Adrenal gland (tissue), 12 donors: ENCODE measurements around the gene DFFB. TPM values are rescaled to one million over a fixed set of nuclear protein-coding genes. Genes with fewer than 3 reads are reported as not detected.

Experiments
- DNase-seq, 7 donors: peaks; one replicate each; pipeline ENCODE4 v3.0.0-alpha.2; 2019 to 2020
- H3K27ac ChIP-seq, 5 donors: fragments of 200-600 bp; sonication (generic) in 4 of 5; 1 replicate in 3 of 5; 2 replicates in 2 of 5; pipeline versions ENCODE4 v1.5.1 to v1.8.0; 2016 to 2020; ENCODE audit warnings: mild to moderate bottlenecking in 1 of 5
- H3K27me3 ChIP-seq: fragments of 200-600 bp; 2 replicates; pipeline ENCODE4 v1.8.0; 2021
- H3K36me3 ChIP-seq, 2 donors: fragments of 200-600 bp; replicated peaks in 1 of 2; 1 replicate in 1 of 2; 2 replicates in 1 of 2; pipeline versions ENCODE4 v1.5.1 to v1.8.0; 2018 to 2022
- H3K4me1 ChIP-seq, 2 donors: fragments of 200-600 bp; replicated peaks in 1 of 2; 1 replicate in 1 of 2; 2 replicates in 1 of 2; pipeline versions ENCODE4 v1.5.1 to v1.8.0; 2018 to 2021
- H3K4me3 ChIP-seq, 4 donors: fragments of 200-600 bp; sonication (generic) in 3 of 4; one replicate each; pipeline ENCODE4 v1.5.1; 2016 to 2018
- H3K9me3 ChIP-seq, 3 donors: fragments of 200-600 bp; sonication (generic) in 1 of 3; replicated peaks in 1 of 3; 1 replicate in 2 of 3; 2 replicates in 1 of 3; pipeline versions ENCODE4 v1.5.1 to v1.8.0; 2016 to 2021
- CTCF ChIP-seq, 6 experiments: fragments of 450-650 bp in 4 of 6; fragments of 200-600 bp in 2 of 6; sonication (generic) in 1 of 6; IDR thresholded peaks; 1 replicate in 5 of 6; 2 replicates in 1 of 6; pipeline versions ENCODE4 v1.5.1 to v1.8.0; 2016 to 2021; ENCODE audit warnings: antibody characterized with exemption in 6 of 6, mild to moderate bottlenecking in 2 of 6, moderate library complexity in 1 of 6
- POLR2A ChIP-seq, 2 donors: fragments of 450-650 bp; IDR thresholded peaks; one replicate each; pipeline ENCODE4 v1.6.1; 2017; ENCODE audit warnings: antibody characterized with exemption in 2 of 2, mild to moderate bottlenecking in 2 of 2, moderate library complexity in 1 of 2
- WGBS, 4 donors: extraction: QIAGEN DNeasy Blood & Tissue Kit in 2 of 4; methylation state at CpG; one replicate each; pipeline versions ENCODE4 v1.1.5 to v1.1.7; 2013 to 2017; 5-methylcytosine and 5-hydroxymethylcytosine counted together
- intact Hi-C, 2 donors: fragments of 100-400 bp; cut with DNase I; formaldehyde crosslinking; loops; one replicate each; pipeline versions ENCODE4 v1.14.1 to v1.15.0; 2022 to 2023
- polyA plus RNA-seq, 3 donors: library from polyadenylated mRNA; stranded (reverse); fragments of 200-250 nt in 2 of 3; fragments of 350-450 nt in 1 of 3; fragmentation: Illumina TruSeq in 1 of 3; extraction: RNeasy Lipid Tissue Mini Kit (QIAGEN cat#74804) in 1 of 3; gene quantifications; one replicate each; pipeline ENCODE4 v1.2.3, GENCODE V29; 2013 to 2014
- total RNA-seq, 9 donors: library from RNA; depleted of rRNA in 4 of 9; stranded (reverse); fragments of >200 nt in 4 of 9; fragments of 120-200 nt in 1 of 9; fragmentation: NEBNext Ultra II Directional in 1 of 9; extraction: Animal tissue kit (Norgen Biotek cat#: 25700) in 1 of 9; gene quantifications; one replicate each; pipeline versions ENCODE4 v1.1.0 to v1.2.4, GENCODE V29; 2013 to 2023
- donor health status: healthy with polysubstance abuse.
- donor health status: Bipolar disorder and iron deficiency.
- donor health status: DM: yes; HTN: yes; CAD: no.
- donor health status: DM: no; HTN: no; CAD: no.
- donor health status: DM: no; HTN: no; CAD: no.
- donor health status: DM: yes; HTN: yes; CAD: no.

DFFB gene
- total and polyA plus RNA-seq, 12 donors: 1.8 to 13.4 (median 5.2) TPM

- H3K9me3 ChIP-seq: peaks cover 0 to 7% (median 0%) of the 10 kb centered on the region in 3 donors
- H3K4me1 ChIP-seq: no peaks in the 10 kb centered on the region
- no peaks in the 10 kb centered on the region for H3K27me3 ChIP-seq
- peaks cover 0 to 19% of the 10 kb centered on the region in 2 donors for H3K36me3 ChIP-seq
- TF ChIP-seq POLR2A (IDR thresholded peaks at IDR 0.05): no peak
- no peak for DNase-seq
- 87 to 95% (median 93%) methylated on average over 8 to 16 of the region's 16 CpGs for WGBS, 4 donors
- H3K27ac ChIP-seq: no peak overlapping the region
- H3K4me3 ChIP-seq: no peak overlapping the region
- intact Hi-C loops: no loop called here
These were observed 19.4 kb downstream of the DFFB start for GRCh38 chr1:3876716-3877115.

GRCh38 chr1:3879099-3879498 lies 21.8 kb downstream of the DFFB start:
- no peak for DNase-seq
- WGBS, 4 donors: 95 to 98% (median 98%) methylated on average over 7 of the region's 7 CpGs
- Histone ChIP-seq H3K27me3 (no peaks in the 10 kb centered on the region), H3K4me3 (no peak overlapping the region), H3K36me3 (peaks cover 0 to 11% of the 10 kb centered on the region in 2 donors), H3K4me1 (no peaks in the 10 kb centered on the region), H3K27ac (no peak overlapping the region), H3K9me3 (peaks cover 0 to 7% (median 0%) of the 10 kb centered on the region in 3 donors)
- intact Hi-C loops: no loop called here
- TF ChIP-seq CTCF (IDR thresholded peaks at IDR 0.05): no peak
- no peak for TF ChIP-seq POLR2A (IDR thresholded peaks at IDR 0.05)

- DNase-seq: no peak
- no peak overlapping the region for H3K27ac ChIP-seq
- peaks cover 0 to 7% (median 0%) of the 10 kb centered on the region in 3 donors for H3K9me3 ChIP-seq
- H3K27me3 ChIP-seq: no peaks in the 10 kb centered on the region
- 70 to 84% (median 74%) methylated on average over 8 to 9 of the region's 9 CpGs for WGBS, 4 donors
- H3K36me3 ChIP-seq: peaks cover 0 to 10% of the 10 kb centered on the region in 2 donors
- no peaks in the 10 kb centered on the region for H3K4me1 ChIP-seq
- intact Hi-C loops: no loop called here
- TF ChIP-seq CTCF (IDR thresholded peaks at IDR 0.05): no peak
- no peak for TF ChIP-seq POLR2A (IDR thresholded peaks at IDR 0.05)
- H3K4me3 ChIP-seq: no peak overlapping the region
These were observed 22.6 kb downstream of the DFFB start for GRCh38 chr1:3879787-3880428.

GRCh38 chr1:3880429-3881192 lies 23.3 kb downstream of the DFFB start:
- Histone ChIP-seq H3K27me3 (no peaks in the 10 kb centered on the region), H3K27ac (no peak overlapping the region), H3K4me1 (no peaks in the 10 kb centered on the region), H3K36me3 (peaks cover 0 to 7% of the 10 kb centered on the region in 2 donors), H3K4me3 (no peak overlapping the region), H3K9me3 (peaks cover 0 to 7% (median 0%) of the 10 kb centered on the region in 3 donors)
- intact Hi-C loops: no loop called here
- WGBS, 4 donors: 77 to 93% (median 89%) methylated on average over 10 to 20 of the region's 20 CpGs
- TF ChIP-seq POLR2A (IDR thresholded peaks at IDR 0.05) (no peak), CTCF (IDR thresholded peaks at IDR 0.05) (no peak)
- no peak for DNase-seq
